Tibial nerve (tissue), 4 donors: ENCODE data around the gene TRPV4.

Experiments
- EP300 ChIP-seq, 2 donors: sonication (generic); formaldehyde crosslinking; IDR thresholded peaks; one replicate each; pipeline ENCODE4 v1.6.1; 2017; ENCODE audit warnings: antibody characterized with exemption in 2 of 2, mild to moderate bottlenecking in 1 of 2
- POLR2A ChIP-seq, 2 donors: fragments of 450-650 bp; IDR thresholded peaks; one replicate each; pipeline ENCODE4 v1.6.1; 2017; ENCODE audit warnings: antibody characterized with exemption in 2 of 2, mild to moderate bottlenecking in 2 of 2, moderate library complexity in 2 of 2
- TF ChIP-seq, protein P1 (sequence below), 5 experiments: fragments of 200-600 bp in 3 of 5; fragments of 450-650 bp in 2 of 5; sonication (generic) in 3 of 5; IDR thresholded peaks; one replicate each; pipeline ENCODE4 v1.5.1; 2016 to 2019; ENCODE audit warnings: antibody characterized with exemption in 5 of 5, mild to moderate bottlenecking in 3 of 5, moderate library complexity in 2 of 5

DNA sequence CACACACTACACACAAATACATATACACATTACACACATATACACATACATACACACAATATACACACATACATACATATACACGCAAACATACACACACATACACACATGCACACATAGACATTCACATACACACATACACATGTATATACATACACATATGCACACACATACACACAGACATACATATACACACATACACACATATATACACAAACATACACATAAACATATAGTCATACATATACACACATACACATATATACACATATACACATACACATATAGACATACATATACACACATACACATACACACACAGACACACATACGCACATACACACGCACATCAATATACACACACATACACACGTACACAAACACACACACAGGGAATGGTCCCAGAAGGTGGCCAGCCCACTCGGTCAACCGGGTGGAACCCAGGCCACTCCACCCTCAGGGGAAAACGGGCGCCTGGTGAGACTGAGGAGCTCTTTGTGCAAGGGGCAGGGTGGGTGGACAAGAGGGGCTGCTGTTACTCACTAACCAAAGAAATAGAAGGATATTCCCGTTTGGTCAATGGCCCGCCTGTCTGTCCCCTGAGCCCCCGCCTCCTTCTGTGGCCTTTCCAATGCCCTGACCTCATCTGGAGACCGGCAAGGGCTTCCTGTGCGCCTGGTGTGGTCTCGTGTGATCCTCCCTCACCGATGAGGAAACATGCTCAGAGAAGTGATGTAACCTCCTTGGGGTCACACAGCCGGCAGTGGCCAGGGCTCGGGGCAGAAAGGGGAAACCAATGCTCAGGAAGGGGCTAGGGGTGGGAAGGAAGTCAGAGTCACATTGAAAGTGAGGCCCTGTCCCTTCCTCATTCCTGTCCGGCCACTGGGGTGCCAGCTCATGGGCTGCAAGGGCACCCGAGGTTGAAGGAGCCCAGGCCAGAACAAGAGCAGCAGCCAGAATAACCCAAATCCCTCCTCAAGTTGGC lies 5.3 kb downstream of the TRPV4 start:
- TF ChIP-seq, protein P1, sequence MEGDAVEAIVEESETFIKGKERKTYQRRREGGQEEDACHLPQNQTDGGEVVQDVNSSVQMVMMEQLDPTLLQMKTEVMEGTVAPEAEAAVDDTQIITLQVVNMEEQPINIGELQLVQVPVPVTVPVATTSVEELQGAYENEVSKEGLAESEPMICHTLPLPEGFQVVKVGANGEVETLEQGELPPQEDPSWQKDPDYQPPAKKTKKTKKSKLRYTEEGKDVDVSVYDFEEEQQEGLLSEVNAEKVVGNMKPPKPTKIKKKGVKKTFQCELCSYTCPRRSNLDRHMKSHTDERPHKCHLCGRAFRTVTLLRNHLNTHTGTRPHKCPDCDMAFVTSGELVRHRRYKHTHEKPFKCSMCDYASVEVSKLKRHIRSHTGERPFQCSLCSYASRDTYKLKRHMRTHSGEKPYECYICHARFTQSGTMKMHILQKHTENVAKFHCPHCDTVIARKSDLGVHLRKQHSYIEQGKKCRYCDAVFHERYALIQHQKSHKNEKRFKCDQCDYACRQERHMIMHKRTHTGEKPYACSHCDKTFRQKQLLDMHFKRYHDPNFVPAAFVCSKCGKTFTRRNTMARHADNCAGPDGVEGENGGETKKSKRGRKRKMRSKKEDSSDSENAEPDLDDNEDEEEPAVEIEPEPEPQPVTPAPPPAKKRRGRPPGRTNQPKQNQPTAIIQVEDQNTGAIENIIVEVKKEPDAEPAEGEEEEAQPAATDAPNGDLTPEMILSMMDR (IDR thresholded peaks at IDR 0.05): no peak
- TF ChIP-seq POLR2A (IDR thresholded peaks at IDR 0.05) (no peak), EP300 (IDR thresholded peaks at IDR 0.05) (peak in 1 of 2 donors; percentile 71)
